Stimulated activated CD4-positive, alpha-beta T cell treated with anti-CD3 and anti-CD28 coated beads, Interleukin-12 subunit alpha, Interleukin-12 subunit beta, amount 100 ng/mL, for 48 hours (primary cell): ENCODE measurements around the gene ANKRD44.
A peak's percentile ranks its signal among the peaks of the same experiment; 100 is the strongest.

Experiments
- DNase-seq, 3 donors: peaks; one replicate each; pipeline ENCODE4 v3.0.0-alpha.2; 2020; ENCODE audit warnings: low read depth in 2 of 3, low spot score in 1 of 3

ANKRD44 gene

DNA sequence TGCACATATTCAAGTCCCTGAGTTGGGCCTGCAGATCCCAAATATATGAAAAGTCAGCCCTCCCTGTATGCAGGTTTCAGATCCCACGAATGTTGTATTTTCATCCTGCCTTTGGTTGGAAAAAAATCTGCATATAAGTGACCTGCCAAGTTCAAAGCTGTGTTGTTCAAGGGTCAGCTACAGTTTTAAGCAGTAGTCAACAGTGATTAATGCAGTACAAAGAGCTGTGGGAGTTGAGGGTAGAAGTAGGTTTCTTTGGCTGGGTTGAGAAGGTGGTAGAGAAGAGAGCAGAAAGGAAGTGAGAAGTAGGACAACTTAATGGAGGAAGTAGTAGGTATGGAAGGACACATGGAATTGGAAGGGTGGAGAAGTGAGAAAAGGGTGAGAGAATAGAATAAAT, 127.9 kb downstream of the ANKRD44 start:
- no peak for DNase-seq

GRCh38 chr2:197181491-197181890, 129.1 kb downstream of the ANKRD44 start:
- no peak for DNase-seq

- DNase-seq: no peak
These were observed 130.7 kb downstream of the ANKRD44 start for GRCh38 chr2:197179744-197180498.

DNA sequence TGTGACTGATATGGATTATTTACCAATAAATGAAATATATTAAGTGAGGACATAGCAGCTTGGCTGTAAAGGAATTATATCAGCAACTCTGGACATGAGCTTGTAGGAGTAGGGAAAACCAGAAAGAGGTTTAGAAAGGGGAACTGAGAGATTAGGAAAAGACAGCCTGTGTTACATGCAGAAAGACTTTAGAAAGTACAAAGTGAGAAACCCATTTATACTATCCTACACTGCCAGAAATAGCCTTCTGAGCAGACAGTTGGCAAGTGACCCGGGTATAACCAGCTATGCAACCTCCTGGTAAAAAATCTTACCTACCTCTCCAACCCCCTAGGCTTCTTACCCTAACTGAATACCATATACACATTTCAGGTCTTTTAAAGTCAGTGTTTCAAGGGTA, 134.1 kb downstream of the ANKRD44 start:
- DNase-seq: no peak

DNA sequence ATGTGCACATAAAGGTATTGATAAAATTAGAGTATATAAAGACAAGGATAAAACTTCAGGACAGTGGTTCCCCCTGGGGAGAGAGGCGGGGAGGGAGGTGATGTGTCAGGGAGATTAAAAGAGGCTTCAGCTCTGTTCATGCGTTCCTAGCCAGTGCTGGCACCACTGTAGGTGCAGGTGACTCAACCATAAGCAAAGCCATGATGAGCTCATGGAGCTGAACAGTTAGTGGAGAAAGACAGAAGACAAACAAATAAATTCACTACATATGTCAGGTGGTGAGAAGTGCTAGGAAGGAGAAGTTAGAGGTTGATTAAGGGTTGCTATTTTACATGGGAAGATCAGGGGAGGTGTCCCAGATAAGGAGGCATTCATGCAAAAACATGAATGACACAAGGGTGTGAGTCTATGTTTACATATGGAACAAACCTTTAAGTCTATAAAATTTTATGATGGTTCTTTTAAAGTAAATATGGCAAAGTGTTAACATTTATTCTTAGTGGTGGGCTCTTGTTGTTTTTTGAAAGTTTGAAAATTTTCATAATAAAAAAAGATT, 136.0 kb downstream of the ANKRD44 start:
- no peak for DNase-seq

DNA sequence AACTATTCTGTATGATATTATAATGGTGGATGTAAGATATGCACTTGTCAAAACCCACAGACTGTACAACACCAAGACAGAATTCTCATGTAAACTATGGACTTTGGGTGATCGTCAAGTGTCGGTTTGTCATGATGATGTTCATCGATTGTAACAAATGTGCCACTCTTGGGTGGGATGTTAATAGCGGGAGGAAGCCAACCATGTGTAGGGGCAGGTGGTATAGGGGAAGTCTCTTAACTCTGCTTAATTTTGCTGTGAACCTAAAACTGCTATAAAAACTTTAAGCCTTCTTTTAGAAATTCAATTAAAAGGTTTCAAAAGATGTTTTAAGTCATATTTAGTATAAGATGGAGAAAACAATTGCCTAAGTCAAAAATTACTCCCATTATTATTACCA, 139.0 kb downstream of the ANKRD44 start:
- DNase-seq: no peak

GRCh38 chr2:197170208-197170607, 140.4 kb downstream of the ANKRD44 start:
- no peak for DNase-seq

GRCh38 chr2:197168705-197169104, 141.9 kb downstream of the ANKRD44 start:
- DNase-seq: peak; percentile 48 to 72 (median 63)

DNA sequence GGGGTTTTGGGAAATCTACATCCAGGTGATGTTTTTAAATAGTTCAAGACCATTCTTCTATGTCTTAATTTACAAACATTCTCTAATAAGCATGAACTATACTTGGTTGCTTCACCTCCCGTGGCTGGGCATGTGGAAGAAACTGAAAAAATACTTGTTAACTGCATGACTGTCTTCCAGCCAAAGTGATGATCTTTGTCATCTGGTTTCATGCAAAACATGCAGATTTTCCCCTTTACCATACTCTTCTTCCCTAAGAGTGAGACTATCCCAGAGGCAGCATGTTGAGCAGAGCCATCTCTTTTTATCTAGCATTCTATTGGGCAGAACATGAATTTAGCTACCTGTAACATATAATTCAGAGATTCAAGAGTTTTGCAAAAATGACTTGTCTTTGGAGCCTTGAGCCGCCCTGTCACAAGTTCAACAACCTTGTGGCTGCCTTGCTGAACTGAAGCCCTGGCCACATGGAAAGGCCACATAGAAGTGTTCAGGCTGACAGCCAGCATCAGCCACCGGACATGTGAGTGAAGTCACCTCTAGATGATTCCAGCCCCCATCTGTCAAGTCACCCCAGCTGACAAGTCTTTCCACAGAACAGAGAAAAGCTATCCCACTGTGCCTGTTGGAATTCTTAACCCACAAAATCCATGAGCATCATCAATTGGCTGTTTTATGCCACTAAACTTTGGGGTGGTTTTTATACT, 142.8 kb downstream of the ANKRD44 start:
- DNase-seq: no peak

GRCh38 chr2:197165020-197165419, 145.6 kb downstream of the ANKRD44 start:
- no peak for DNase-seq

DNA sequence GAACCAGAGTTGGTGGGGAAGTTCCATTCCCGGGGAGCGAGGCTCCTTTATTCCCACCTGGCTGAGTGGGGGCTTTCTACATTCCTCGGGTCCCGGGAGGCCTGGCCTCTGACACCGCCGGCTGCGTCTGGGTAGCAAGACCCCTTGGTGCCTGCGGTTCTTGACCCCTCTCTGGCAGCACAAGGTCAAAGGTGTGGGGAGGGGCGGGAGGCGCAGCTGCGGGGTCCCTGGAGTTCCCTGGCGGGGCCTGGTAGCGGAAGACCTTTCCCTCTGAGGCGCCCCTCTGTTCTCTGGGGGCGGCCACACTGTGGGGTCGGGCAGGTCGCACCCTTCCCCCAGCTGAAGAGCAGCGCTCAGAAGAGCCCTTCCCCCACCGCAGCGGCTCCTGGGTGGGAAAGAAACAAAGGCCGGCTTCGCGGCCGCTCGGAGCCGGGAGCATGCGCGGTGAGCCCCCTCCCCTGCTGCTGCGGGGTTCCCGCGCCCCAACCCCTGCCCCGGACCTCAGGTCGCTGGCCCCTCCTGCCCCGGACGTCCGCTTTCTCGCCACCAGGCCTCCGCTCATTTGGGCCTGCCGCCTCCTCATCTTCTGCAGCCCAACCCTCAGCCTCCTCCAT, 146.3 kb downstream of the ANKRD44 start:
- no peak for DNase-seq

DNA sequence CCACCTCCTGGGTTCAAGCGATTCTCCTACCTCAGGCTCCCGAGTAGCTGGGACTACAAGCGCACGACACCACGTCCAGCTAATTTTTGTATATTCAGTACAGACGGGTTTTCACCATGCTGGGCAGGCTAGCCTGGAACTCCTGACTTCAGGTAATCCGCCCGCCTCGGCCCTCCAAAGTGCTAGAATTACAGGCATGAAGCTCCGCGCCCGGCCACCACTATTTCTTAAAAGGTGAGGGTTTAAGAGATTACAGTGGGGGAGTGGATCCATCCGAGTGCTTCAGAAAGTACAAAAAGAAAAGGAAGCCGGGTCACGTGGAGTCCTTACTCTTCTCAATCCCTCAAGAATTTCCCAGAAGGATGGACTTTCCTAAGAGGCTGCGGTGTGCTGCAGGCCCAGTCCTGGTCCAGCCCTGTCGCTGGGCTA, 146.9 kb downstream of the ANKRD44 start:
- no peak for DNase-seq

- no peak for DNase-seq
These were observed 148.8 kb downstream of the ANKRD44 start for GRCh38 chr2:197161774-197162173.

- DNase-seq: peak in 2 of 3 donors; percentile 17 to 32
These were observed 150.8 kb downstream of the ANKRD44 start for GRCh38 chr2:197159661-197160211.

DNA sequence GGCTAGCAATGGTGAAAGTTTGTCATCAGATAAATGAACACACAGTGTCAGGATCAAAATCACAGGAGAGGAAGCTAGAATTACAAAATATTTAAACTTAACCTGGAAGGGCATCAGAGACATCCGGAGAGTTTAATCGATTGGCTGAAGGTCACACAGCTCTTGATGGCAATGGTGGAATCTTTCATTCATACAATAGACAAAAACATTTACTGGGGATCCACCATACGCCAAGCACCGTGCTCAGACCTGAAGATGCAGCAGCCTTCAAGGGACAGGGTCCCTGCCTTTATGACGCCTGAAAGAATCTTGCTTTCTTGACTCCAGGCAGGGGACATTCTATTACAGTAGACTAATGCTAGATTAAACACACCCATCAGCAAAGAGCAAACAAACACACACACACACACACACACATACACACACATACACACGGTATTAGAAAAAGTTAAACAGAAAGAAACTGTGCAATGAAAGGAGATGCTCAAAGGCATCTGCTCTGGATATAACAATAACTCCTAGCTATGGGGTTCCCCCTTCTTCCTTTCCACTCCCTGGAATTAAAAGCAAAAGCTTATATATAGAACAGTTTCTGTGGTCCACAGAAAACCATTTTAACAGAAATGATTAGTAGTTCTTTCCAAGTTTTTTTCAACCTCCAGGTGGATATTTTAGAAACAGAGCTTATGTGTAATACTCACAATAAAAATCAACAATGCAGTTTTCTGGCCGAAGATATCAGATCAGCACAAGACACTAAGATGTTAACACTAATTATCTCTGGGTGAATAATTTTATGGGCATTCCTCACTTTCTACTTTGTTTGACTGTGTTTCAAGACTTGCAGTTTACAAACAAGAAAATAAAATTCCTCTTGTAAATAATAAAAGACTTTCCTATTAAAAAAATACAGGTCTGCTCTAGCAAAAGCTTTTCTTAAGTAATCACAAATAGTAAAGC, 151.7 kb downstream of the ANKRD44 start:
- DNase-seq: no peak

GRCh38 chr2:197157879-197158537, 152.6 kb downstream of the ANKRD44 start:
- no peak for DNase-seq

- DNase-seq: no peak
These were observed 153.8 kb downstream of the ANKRD44 start for GRCh38 chr2:197156771-197157170.

DNA sequence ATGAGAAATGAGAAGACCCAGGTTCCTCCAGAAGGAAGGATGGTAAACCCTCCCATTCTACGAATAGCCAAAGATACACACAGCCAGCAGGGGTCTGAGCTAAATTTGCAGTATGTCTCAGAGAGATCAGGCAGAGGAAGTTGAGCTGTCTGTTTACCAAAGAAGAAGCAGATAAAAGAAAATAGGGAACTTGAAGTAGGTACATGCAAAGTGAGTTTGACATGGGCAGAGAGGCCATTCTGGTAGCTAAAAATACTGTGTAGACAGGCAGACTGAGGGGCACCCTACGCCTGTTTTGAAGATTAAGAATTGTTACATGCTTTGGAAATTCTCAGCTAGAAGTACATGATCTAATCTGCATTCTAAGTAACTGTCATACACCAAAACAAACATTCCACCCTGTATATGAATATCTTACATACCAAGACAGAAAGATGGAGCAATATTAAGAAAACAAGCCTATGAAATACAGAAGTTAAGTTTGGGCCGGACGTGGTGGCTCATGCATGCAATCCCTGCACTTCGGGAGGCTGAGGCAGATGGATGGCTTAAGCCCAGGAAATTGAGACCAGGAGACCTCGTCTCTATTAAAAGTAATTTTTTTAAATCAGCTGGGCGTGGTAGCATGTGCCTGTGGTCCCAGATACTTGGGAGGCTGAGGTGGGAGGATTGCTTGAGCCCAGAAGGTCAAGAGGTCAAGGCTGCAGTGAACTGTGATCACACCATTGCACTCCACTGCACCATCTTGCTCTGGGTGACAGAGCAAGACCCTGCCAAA, 157.9 kb downstream of the ANKRD44 start:
- DNase-seq: no peak

GRCh38 chr2:197149546-197149945, 161.0 kb downstream of the ANKRD44 start:
- DNase-seq: no peak
